ENCODE measurements around the gene SEC16B.

DNA sequence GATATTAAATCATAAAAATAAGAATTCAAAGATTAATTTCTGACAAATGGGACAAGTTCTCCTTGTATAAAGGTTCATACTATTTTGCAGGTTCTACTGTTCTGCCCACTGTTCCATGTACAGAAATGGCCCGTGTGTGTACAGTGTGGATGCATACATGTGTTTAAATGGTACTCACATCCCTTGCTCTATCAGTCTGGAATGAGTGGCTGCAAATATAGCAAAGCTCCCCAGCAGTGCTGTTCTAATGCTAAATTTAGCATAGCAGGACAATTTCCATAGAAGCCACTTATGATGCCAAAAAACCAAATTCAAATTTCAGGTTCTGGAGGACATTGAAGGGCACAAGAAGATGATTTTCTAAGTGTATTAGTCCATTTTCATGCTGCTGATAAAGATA lies 9.4 kb upstream of the SEC16B start:
- no peak for TF ChIP-seq CTCF (IDR thresholded peaks at IDR 0.05)
- TF ChIP-seq POLR2A (IDR thresholded peaks at IDR 0.05) = no peak
